Neural progenitor cell (in vitro differentiated cells): ENCODE measurements around the gene GIMAP6.

Experiments used
- EZH2 ChIP-seq: fragments of 200-600 bp; sonication (generic); IDR thresholded peaks from 2 replicates; pipeline ENCODE4 v1.6.1; 2017; ENCODE audit warnings: antibody characterized with exemption, mild to moderate bottlenecking, moderate library complexity
- EZH2phosphoT487 ChIP-seq: fragments of 200-600 bp; sonication (generic); IDR thresholded peaks from 2 replicates; pipeline ENCODE4 v1.6.1; 2017; ENCODE audit warnings: antibody characterized with exemption
- TF ChIP-seq, protein P1 (sequence below): fragments of 200-600 bp; sonication (generic); IDR thresholded peaks from 2 replicates; pipeline ENCODE4 v1.5.1; 2017; ENCODE audit warnings: antibody characterized with exemption, mild to moderate bottlenecking

DNA sequence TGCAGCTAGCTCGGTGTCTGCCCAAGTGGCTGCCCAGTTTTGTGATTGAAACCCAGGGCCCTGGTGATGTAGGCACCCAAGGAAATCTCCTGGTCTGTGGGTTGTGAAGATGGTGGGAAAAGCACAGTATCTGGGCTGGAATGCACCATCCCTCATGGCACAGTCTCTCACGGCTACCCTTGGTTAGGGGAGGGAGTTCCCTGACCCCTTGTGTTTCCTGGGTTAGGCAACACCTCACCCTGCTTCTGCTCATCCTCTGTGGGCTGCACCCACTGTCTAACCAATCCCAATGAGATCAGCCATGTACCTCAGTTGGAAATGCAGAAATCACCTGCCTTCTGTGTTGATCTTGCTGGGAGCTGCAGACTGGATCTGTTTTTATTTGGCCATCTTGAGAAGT is 37.4 kb downstream of the GIMAP6 start:
- TF ChIP-seq EZH2, result no peak
- TF ChIP-seq, protein P1, sequence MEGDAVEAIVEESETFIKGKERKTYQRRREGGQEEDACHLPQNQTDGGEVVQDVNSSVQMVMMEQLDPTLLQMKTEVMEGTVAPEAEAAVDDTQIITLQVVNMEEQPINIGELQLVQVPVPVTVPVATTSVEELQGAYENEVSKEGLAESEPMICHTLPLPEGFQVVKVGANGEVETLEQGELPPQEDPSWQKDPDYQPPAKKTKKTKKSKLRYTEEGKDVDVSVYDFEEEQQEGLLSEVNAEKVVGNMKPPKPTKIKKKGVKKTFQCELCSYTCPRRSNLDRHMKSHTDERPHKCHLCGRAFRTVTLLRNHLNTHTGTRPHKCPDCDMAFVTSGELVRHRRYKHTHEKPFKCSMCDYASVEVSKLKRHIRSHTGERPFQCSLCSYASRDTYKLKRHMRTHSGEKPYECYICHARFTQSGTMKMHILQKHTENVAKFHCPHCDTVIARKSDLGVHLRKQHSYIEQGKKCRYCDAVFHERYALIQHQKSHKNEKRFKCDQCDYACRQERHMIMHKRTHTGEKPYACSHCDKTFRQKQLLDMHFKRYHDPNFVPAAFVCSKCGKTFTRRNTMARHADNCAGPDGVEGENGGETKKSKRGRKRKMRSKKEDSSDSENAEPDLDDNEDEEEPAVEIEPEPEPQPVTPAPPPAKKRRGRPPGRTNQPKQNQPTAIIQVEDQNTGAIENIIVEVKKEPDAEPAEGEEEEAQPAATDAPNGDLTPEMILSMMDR, result no peak
- TF ChIP-seq EZH2phosphoT487, result no peak
